ENCODE data around the gene RASSF10. TPM values are rescaled to one million over a fixed set of nuclear protein-coding genes. Genes with fewer than 3 reads are reported as not detected.

The RASSF10 gene
- total RNA-seq, 1 experiment from 2014 or later, result not detected

GRCh38 chr11:12966002-12966401 is 43.1 kb upstream of the RASSF10 start:
- BruUV-seq (replicated peaks), result no TSS peak
- no peaks in the 10 kb centered on the region for H3F3A ChIP-seq (ENCODE audit: low read length, unreplicated experiment)
- ATAC-seq, result no peak
- no peak overlapping the region for H3K4me3 ChIP-seq (ENCODE audit: low read length)
- peaks cover 18% of the 10 kb centered on the region for H3K4me1 ChIP-seq (ENCODE audit: insufficient read depth, low read length)
- ChIA-PET POLR2A (ENCODE audit: unreplicated experiment) (no interaction called here), CTCF (no interaction called here)
- no peak overlapping the region for H3K27ac ChIP-seq (ENCODE audit: low read length)
- H3K4me2 ChIP-seq (ENCODE audit: low read length), result no peak overlapping the region
- H3K36me3 ChIP-seq (ENCODE audit: low read depth, low read length), result no peaks in the 10 kb centered on the region
- H3K79me2 ChIP-seq (ENCODE audit: low read length), result no peaks in the 10 kb centered on the region
- H2AFZ ChIP-seq (ENCODE audit: low read length), result no peak overlapping the region
- H3K9me2 ChIP-seq (replicated peaks; ENCODE audit: low read length), result no peaks in the 10 kb centered on the region
- no peak for DNase-seq
- H4K20me1 ChIP-seq (ENCODE audit: low read length), result no peaks in the 10 kb centered on the region
- no peak overlapping the region for H3K9ac ChIP-seq (ENCODE audit: low read length)
- intact Hi-C loops (cut with micrococcal nuclease), result loop anchor here (10.0 kb wide), 1 partner anchor 369 kb away; no protein-coding TSS in a partner anchor
- no peaks in the 10 kb centered on the region for H3K27me3 ChIP-seq (ENCODE audit: low read length)
- TF ChIP-seq EZH2phosphoT487 (IDR thresholded peaks at IDR 0.05; ENCODE audit: borderline replicate concordance, low read length) (no peak), EZH2 (IDR thresholded peaks at IDR 0.05; ENCODE audit: low read length, unreplicated experiment) (no peak), CTCF (conservative IDR thresholded peaks at IDR 0.05; ENCODE audit: low read depth, low read length) (no peak)
- no peaks in the 10 kb centered on the region for H3K9me3 ChIP-seq (ENCODE audit: low read length)

GRCh38 chr11:12968101-12968500 is 41.0 kb upstream of the RASSF10 start:
- BruUV-seq (replicated peaks), result no TSS peak
- H3F3A ChIP-seq (ENCODE audit: low read length, unreplicated experiment), result no peaks in the 10 kb centered on the region
- intact Hi-C loops (cut with micrococcal nuclease), result loop anchor here (10.0 kb wide), 1 partner anchor 367 kb away; no protein-coding TSS in a partner anchor
- H3K4me1 ChIP-seq (ENCODE audit: insufficient read depth, low read length), result peaks cover 18% of the 10 kb centered on the region
- TF ChIP-seq EZH2 (IDR thresholded peaks at IDR 0.05; ENCODE audit: low read length, unreplicated experiment), result no peak
- no peak for TF ChIP-seq EZH2phosphoT487 (IDR thresholded peaks at IDR 0.05; ENCODE audit: borderline replicate concordance, low read length)
- TF ChIP-seq CTCF (conservative IDR thresholded peaks at IDR 0.05; ENCODE audit: low read depth, low read length), result no peak
- H3K9ac ChIP-seq (ENCODE audit: low read length), result no peak overlapping the region
- ChIA-PET CTCF (interaction anchor here (0.6 kb wide), 1 partner anchor 85 kb away, joined by 3 read pairs; no protein-coding TSS in a partner anchor), POLR2A (ENCODE audit: unreplicated experiment) (no interaction called here)
- H3K27ac ChIP-seq (ENCODE audit: low read length), result no peak overlapping the region
- H3K36me3 ChIP-seq (ENCODE audit: low read depth, low read length), result no peaks in the 10 kb centered on the region
- H3K4me2 ChIP-seq (ENCODE audit: low read length), result no peak overlapping the region
- H3K9me3 ChIP-seq (ENCODE audit: low read length), result no peaks in the 10 kb centered on the region
- no peaks in the 10 kb centered on the region for H3K27me3 ChIP-seq (ENCODE audit: low read length)
- ATAC-seq (peak; percentile 48), DNase-seq (peak; percentile 69)
- H2AFZ ChIP-seq (ENCODE audit: low read length), result no peak overlapping the region
- no peaks in the 10 kb centered on the region for H3K9me2 ChIP-seq (replicated peaks; ENCODE audit: low read length)
- H4K20me1 ChIP-seq (ENCODE audit: low read length), result no peaks in the 10 kb centered on the region
- no peaks in the 10 kb centered on the region for H3K79me2 ChIP-seq (ENCODE audit: low read length)
- no peak overlapping the region for H3K4me3 ChIP-seq (ENCODE audit: low read length)

GRCh38 chr11:12968826-12969225 is 40.3 kb upstream of the RASSF10 start:
- Histone ChIP-seq H3F3A (ENCODE audit: low read length, unreplicated experiment) (no peaks in the 10 kb centered on the region), H3K4me3 (ENCODE audit: low read length) (no peak overlapping the region), H3K9ac (ENCODE audit: low read length) (no peak overlapping the region), H3K36me3 (ENCODE audit: low read depth, low read length) (no peaks in the 10 kb centered on the region), H3K9me2 (replicated peaks; ENCODE audit: low read length) (no peaks in the 10 kb centered on the region), H2AFZ (ENCODE audit: low read length) (no peak overlapping the region), H3K79me2 (ENCODE audit: low read length) (no peaks in the 10 kb centered on the region), H3K4me2 (ENCODE audit: low read length) (no peak overlapping the region), H3K9me3 (ENCODE audit: low read length) (no peaks in the 10 kb centered on the region), H4K20me1 (ENCODE audit: low read length) (no peaks in the 10 kb centered on the region), H3K4me1 (ENCODE audit: insufficient read depth, low read length) (peaks cover 24% of the 10 kb centered on the region), H3K27me3 (ENCODE audit: low read length) (no peaks in the 10 kb centered on the region), H3K27ac (ENCODE audit: low read length) (no peak overlapping the region)
- no TSS peak for BruUV-seq (replicated peaks)
- no peak for ATAC-seq
- CTCF ChIA-PET, result no interaction called here
- TF ChIP-seq CTCF (conservative IDR thresholded peaks at IDR 0.05; ENCODE audit: low read depth, low read length) (no peak), EZH2 (IDR thresholded peaks at IDR 0.05; ENCODE audit: low read length, unreplicated experiment) (no peak), EZH2phosphoT487 (IDR thresholded peaks at IDR 0.05; ENCODE audit: borderline replicate concordance, low read length) (no peak)
- no peak for DNase-seq
- intact Hi-C loops (cut with micrococcal nuclease), result loop anchor here (10.0 kb wide), 1 partner anchor 366 kb away; no protein-coding TSS in a partner anchor
- POLR2A ChIA-PET (ENCODE audit: unreplicated experiment), result no interaction called here

All from PC-3 (cell line).